Measurements from ENCODE around the gene ADORA2A.

DNA sequence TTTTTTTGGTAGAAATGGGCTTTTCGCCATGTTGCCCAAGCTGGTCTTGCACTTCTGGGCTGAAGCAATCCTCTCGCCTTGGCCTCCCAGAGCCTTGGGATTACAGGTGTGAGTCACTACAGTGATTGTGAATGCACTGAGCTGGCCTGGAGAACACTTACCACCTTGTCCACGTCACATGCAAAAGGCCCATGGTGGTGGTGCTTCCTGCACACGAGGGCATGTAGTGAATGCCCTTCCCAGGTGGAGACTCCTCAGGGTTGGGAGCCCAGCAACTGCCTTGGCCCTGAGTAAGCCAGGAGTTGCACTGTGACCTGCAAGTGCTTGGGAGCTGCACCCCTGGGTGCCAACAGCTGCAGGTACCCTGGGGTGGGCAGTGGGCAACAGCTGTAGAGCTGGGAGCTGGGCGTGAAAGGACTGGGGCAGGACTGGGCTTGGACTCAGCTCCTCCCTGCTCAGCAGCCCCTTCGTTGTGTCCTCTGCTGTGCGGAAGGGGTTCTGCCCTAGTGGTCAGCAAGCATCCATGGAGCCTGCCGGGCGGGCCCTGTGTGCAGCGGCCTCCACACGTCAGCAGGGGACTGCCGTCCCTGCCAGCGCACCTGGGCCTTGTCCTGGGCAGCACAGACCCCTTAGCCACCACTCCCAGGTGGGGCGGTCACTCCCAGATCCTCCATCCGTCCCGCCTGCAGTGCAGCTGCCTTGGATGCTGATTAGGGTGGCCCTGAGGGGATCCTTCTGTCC, 9.3 kb upstream of the ADORA2A start:
- TF ChIP-seq EP300 (IDR thresholded peaks at IDR 0.05) (no peak), POLR2A (IDR thresholded peaks at IDR 0.05) (no peak), POLR2AphosphoS5 (IDR thresholded peaks at IDR 0.05) (no peak)

Data from stomach (tissue), 4 donors.